GM19452 (cell line): ENCODE results near the gene C11orf68.
"Not testable (repeated sequence)": the region's sequence is repeated elsewhere in the genome, so short reads cannot be mapped to it uniquely, and the experiment has no call there.

Experiments used
- ATAC-seq: cut with Tn5 transposase; IDR thresholded peaks from one replicate; pipeline ENCODE4 v1.9.1; 2021; ENCODE audit not compliant: unreplicated experiment

C11orf68 gene

GRCh38 chr11:65915101-65915820 lies 3.6 kb downstream of the C11orf68 start:
- no peak for ATAC-seq

- ATAC-seq, result no peak
These were observed 6.0 kb downstream of the C11orf68 start for GRCh38 chr11:65912845-65913244.

GRCh38 chr11:65911682-65912568 lies 6.9 kb downstream of the C11orf68 start:
- ATAC-seq, result no peak

- ATAC-seq, result no peak
These were observed 11.0 kb downstream of the C11orf68 start for GRCh38 chr11:65907878-65908277.

GRCh38 chr11:65906602-65907001 lies 12.3 kb downstream of the C11orf68 start:
- no peak for ATAC-seq

GRCh38 chr11:65903715-65904114 lies 15.1 kb downstream of the C11orf68 start:
- ATAC-seq, result no peak

- no peak for ATAC-seq
These were observed 15.8 kb downstream of the C11orf68 start for GRCh38 chr11:65903068-65903481.

GRCh38 chr11:65900899-65901180 lies 18.0 kb downstream of the C11orf68 start:
- no peak for ATAC-seq

- ATAC-seq, result peak; percentile 76
These were observed 18.6 kb downstream of the C11orf68 start, which contains the start of gene FOSL1 for GRCh38 chr11:65900125-65900898. FOSL1 (minus strand) TSS chr11:65900388; CDS start chr11:65900339, 49 bp downstream.

GRCh38 chr11:65899356-65900124 lies 19.3 kb downstream of the C11orf68 start:
- ATAC-seq, result no peak

- no peak for ATAC-seq
These were observed 20.1 kb downstream of the C11orf68 start for GRCh38 chr11:65898656-65899355.

- ATAC-seq, result no peak
These were observed 21.8 kb downstream of the C11orf68 start for GRCh38 chr11:65897020-65897471.

- no peak for ATAC-seq
These were observed 22.5 kb downstream of the C11orf68 start for GRCh38 chr11:65896034-65896999.

GRCh38 chr11:65895482-65895981 lies 23.3 kb downstream of the C11orf68 start:
- no peak for ATAC-seq

- no peak for ATAC-seq
These were observed 24.7 kb downstream of the C11orf68 start for GRCh38 chr11:65894034-65894591.

- ATAC-seq, result no peak
These were observed 26.1 kb downstream of the C11orf68 start for GRCh38 chr11:65892661-65893317.

- not testable (repeated sequence) for ATAC-seq
These were observed 26.7 kb downstream of the C11orf68 start for GRCh38 chr11:65892137-65892540.
